ENCODE measurements around the gene PTMA. TPM values are rescaled to one million over a fixed set of nuclear protein-coding genes. Genes with fewer than 3 reads are reported as not detected.
"Not testable (repeated sequence)": the region's sequence is repeated elsewhere in the genome, so short reads cannot be mapped to it uniquely, and the experiment has no call there.

PTMA gene
- total RNA-seq, 1 donor from 2014 or later = 977 TPM

DNA sequence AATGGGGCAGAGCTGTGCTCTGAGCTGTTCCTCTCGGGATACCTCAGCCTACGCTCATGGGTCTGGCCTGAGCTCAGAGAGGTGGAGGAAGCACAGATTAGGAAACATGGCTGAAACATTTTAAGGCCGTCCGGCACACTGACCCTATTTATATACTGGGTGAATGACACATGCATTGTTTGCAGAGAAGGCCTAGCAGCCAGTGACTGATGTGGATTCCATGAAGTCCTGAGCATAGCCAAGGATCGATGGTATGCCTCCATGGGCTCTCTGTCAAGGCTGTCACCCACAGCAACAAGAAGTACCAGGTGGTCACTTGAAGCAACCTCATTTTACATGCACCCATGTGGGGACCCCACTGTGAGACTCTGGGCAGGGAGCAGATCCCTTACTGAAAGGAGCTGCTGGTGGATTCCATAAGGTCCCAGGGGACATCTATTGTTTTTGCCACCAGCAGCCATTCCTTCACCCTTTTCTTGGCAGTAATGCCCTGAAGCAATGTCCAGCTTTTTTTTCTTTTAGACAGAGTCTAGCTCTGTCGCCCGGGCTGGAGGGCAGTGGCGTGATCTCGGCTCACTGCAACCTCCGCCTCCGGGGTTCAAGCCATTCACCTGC is 8.4 kb downstream of the PTMA start:
- no peak for DNase-seq (ENCODE audit: low read depth)

DNA sequence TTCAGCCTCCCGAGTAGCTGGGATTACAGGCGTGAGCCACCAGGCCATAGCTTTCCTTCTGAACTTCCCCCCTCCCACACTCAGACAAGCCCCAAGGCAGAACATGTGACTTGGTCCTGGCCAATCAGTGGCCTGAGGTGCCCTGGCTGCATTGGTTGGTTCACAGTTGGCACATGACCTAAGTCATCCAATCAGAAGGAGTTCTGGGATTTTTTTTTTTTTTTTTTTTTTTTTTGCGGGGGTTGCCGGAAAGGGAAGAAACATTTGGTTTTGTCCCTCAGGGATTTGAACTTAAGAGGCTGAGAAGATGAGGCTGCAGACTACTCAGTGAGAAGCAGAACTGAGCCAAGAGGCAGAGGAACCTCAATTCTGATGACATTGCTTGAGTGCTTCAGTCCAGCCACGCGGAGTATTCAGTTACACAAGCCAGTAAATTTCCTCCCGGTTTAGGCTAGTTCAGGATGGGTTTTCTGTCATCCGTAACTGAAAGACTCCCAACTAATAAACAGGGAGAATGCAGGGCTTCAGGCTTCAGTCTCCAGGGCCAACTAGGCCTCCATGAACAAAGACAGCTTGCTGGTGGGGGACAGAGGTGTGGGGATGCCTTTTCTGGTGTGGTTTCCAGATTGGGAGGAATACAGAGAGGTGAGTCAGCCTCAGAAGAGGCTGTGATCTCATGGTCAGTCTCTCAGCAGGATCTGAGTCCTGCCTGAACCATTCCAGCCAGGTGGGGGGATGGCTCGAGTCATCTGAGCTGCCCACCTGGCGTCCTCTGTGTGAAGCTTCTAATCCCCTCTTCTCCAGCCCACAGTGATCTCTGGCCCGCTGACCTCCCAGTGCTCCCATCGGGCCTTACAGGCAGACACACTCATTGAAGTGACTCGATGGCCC is 9.2 kb downstream of the PTMA start:
- peak; percentile 59 for DNase-seq (ENCODE audit: low read depth)

DNA sequence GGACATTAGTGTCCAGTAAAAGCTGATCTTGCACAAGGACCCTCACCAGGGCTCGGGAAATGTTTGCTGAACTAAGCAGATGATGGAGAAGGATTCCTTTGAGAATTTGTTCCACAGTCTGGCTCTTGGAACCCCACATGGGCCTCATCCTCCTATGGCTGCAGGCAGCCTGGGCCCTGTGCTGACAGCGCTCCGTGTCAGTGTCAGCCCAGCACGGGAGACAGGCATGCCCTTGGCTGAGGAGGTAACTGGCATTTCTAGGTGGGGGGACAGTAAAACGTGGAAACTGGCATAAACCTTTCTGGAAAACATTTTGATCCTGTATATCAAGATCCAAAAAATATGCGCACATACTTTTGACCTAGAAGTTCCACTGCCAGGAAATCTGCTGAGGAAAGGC is 10.5 kb downstream of the PTMA start:
- no peak for DNase-seq (ENCODE audit: low read depth)

DNA sequence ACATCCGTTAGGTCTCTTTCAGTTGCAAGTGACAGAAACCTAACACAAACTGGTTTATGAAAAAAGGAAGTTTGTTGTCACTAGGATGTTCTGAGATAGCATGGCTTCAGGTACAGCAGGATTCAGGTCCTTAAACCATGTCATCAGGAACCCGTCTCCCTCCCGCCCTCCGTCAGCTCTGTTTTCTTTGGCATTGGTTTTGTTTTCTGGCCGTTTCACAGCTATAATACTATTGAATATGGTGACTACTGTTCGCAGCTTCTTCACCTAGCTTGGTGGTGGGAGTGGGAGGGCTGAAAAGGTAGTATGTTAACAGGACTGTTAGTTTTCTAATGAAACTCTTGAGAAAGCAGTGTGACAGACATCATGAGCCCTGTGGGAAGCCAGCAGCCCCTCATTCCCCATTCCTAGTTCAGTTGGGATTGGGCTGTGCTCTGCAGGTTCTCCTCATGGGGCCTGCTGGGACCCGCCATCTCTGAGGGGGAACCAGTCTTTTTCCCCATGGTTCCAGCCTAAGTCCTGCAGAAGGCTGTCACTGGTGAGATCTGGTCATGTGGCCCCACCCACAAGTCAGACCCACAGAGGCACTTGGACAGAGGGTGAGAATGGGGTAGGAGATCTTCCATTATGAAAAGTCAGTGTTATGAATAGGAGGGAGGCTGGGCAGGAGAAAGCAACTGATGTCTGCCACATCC is 12.1 kb downstream of the PTMA start:
- no peak for DNase-seq (ENCODE audit: low read depth)

DNA sequence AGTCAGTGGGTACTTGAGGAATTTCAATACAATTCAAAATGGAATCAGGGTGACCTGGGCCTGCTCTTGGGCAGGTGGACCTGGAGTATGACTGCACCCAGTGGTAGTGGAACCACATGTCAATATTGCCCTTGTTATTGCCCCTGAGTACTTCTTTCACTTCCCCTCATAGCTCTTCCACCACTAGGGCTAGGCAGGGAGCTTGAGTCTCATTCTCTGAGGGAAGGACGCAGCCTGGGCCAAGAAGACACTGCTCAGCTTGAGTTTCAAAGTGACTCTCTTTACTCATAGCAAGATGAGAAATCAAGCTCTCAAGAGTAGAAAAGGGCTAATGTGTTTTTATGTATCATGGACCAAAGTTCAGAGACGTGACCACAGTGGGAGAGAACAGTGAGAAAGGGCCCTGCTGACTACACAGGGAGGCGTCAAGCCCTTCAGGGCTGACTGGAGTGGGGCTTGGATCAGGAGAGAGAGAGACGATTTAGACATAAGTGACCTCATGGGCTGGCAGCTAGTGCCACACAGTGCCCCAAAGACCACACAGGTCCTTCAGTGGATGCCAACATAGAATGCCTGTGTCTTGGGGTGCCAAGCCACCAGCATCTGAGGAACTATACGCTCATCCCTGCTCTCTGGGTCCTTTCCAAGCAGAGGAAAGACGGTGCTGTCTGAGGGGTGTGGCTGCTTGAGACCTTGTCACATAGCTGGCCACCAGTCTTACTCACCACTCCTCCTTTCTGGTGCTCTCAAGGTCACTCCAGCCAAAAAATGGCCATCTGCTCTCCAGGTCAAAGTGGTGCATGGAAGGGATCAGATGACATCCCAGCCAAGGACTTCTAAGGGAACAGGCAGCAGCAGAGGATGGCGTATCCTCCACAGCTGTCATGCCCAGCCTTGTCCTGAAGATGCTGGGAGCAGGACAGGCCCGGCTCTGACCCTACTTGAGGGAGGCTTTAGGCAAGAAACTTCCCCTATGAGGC is 13.0 kb downstream of the PTMA start:
- DNase-seq (ENCODE audit: low read depth) = no peak

DNA sequence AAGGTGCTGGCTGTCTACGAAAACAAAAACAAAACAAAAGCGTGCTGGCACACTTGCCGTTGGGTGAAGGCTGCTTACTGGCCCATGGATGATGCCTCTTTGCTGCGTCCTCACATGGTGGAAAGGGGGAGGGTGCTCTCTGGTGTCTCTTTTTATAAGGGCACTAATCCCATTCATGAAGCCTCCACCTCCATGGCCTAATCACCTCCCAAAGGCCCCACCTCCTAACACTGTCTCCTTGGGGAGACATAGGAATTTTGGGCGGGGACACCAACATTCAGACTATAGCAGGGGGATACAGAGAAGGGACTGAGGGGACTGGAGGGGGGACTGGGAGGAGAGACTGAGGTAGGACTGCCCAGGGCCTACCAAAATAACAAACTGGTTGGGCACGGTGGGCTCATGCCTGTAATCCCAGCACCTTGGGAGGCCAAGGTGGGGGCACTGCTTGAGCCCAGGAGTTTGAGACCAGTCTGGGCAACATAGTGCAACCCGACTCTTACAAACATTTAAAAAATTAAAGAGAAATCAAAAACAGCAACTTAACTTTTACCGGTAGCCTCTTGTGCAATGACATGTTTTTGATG is 14.5 kb downstream of the PTMA start:
- no peak for DNase-seq (ENCODE audit: low read depth)

DNA sequence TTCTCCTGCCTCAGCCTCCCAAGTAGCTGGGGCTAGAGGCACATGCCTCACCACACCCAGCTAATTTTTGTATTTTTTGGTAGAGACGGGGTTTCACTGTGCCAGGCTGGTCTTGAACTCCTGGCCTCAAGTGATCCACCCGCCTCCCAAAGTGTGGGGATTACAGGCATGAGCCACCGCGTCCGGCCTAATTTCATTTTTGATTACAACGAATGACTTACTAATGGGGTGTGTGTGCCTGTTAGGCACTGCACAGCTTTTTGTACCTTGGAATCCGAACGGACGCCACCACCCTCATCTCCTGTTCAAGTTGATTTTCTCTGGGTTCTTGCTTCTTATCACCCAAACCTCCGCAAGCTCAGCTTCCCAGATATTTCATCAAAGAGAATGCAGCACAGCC is 17.2 kb downstream of the PTMA start:
- DNase-seq (ENCODE audit: low read depth) = no peak

DNA sequence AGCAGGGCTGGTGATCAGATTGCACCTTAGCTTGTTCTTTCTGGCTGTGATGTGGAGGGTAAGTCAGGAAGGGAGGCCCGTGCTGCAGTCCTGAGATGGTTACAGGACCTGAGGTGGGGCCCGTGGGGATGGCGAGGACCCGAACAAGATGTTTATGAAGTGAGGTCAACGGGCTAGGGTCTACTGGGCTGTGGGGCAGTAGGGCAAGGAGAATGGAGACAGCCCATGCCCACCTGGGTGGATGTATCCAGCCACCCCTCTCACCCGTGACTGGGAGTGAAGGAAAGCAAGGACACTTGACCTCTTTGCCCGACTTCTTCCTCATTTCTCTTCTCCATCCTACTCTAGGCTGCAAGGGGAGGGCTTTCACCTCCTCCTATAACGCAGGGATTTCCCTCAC is 18.0 kb downstream of the PTMA start:
- no peak for DNase-seq (ENCODE audit: low read depth)

DNA sequence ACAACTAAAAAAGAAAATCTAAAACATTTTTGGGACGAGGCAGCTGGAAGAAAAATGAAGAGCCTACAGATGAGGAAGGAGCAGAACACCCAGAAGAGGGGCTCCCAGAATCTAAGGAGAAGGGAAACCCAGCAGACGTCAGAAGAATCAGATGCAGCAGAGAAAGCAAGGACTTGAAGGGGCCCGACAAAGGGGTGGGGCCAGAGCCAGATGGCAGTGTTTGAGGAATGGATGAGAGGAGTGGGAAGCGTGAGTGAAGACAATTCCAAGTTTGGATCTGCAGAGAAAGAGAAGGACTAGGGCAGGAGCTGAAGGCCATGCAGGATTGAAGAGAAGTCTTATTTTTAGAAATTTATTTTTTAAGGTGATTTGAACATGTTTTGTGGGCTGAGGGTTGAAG is 19.3 kb downstream of the PTMA start:
- no peak for DNase-seq (ENCODE audit: low read depth)

DNA sequence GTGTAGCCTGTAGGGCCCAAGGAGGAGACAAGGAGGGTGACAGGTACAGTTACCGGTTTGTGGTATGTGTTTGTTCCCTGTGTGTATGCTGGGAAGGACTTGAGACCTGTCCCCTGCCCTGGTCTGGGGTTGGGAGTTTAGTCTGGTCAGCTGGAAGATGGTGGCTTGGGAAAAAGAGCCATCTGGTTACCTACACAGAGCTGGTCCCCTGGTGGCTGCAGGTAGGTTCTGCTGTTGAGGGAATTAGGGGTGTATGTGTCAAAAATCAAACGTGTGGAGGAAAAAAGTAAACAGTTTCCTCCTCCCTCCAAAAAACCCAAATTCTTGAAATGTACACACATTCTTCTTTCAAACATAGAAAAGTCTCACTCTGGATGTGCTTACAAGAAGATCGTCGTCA is 24.3 kb downstream of the PTMA start:
- DNase-seq (ENCODE audit: low read depth) = no peak

DNA sequence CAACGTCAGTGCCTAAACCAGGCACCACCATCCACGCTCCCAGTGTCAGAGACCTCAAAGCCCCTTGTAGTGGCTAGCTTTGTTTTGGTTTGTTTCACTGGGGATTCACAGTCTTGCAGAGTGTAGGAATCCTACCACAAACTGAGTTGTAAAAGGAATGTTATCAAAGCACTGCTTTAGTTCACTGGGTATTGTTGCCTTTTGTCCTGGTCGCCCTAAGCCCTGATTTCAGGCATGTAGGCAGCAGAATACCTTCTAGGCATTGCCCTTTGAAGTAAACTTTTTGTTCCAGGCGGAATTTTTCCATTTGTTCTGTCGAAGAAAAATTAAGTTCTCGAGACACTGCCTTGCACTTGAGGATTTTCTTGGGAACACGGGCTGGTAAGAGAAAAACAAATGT is 29.4 kb downstream of the PTMA start:
- DNase-seq (ENCODE audit: low read depth) = no peak

DNA sequence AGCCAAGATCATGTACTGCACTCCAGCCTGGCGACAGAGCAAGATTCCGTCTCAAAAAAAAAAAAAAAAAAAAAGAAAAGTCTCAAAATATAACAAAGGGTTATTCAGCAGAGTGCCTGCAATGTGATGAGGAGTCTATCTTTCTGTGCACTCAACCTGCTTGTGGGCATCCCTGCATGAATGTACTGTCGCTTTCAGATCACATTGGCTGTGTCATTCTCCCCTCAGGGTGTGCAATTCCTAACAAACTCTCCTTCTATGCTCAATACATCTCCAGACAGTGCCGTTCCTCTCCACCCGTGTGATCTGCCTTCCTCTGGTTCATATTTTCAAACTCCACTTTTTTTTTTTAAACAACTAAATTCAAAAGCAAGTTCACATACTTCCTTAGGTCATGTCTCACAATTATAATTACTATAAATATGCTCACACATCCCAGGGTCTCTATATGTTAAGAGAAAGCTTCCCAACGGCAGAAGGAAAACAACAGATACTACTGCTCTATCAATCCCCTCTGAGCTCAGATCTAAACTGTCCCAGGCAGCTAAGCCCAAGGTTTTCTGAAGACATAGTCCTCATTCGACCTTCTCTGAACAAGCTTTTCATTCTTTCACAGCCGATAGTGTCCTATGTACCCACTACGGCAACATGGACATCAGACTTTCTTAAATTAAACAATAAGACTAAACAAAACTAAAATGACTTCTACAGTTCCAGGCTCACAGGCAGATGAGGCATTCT is 35.2 kb downstream of the PTMA start:
- no peak for DNase-seq (ENCODE audit: low read depth)

DNA sequence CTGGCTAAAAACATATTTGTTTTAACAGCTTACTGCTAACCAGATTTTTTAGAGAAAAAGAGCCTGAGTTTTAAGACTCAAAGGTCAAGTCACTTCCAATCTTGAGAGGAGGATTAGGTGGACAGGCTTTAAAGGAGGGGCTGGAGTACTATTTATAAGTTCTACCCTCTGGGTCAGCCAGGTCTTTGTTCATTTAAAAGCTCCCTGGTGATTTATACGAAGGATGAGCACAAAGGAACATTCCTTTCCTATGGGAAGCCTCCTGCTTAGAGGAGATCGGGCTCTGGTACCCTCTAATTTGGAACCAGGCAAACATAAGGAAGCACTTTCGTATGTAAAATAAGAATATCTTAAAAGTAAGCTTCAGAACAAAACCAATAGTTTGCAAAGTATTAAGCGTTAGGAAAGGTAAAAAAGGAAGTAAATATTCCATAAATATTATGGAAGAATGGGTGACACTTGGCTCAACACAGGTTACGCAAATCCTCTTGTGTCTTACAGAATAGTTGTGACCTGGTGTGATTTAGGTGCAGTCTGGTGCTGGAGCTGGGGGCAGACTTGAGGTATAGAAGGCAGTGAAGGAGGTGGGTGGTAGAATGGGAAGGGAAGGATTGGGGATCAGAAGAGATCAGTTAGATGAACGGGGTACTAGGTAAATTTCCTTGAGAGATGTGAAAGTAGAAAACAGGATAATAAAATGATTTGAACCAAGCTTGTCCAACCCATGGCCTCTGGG is 37.1 kb downstream of the PTMA start:
- DNase-seq (ENCODE audit: low read depth) = no peak

DNA sequence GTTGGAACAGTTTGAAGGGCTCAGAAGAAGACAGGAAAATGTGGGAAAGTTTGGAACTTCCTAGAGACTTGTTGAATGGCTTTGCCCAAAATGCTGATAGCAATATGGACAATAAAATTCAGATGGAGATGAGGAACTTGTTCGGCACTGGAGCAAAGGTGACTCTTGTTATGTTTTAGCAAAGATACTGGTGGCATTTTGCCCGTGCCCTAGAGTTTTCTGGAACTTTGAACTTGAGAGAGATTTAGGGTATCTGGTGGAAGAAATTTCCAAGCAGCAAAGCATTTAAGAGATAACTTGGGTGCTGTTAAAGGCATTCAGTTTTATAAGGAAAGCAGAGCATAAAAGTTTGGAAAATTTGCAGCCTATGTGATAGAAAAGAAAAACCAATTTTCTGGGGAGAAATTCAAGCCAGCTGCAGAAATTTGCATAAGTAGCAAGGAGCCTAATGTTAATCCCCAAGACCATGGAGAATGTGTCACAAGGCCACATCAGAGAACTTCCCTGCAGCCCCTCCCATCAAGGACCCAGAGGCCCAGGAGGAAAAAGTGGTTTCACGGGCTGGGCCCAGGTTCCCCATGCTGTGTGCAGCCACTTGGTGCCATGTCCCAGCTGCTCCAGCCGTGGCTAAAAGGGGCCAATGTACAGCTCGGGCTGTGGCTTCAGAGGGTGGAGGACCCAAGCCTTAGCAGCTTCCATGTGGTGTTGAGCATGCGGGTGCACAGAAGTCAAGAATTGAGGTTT is 40.0 kb downstream of the PTMA start:
- DNase-seq (ENCODE audit: low read depth) = not testable (repeated sequence)

DNA sequence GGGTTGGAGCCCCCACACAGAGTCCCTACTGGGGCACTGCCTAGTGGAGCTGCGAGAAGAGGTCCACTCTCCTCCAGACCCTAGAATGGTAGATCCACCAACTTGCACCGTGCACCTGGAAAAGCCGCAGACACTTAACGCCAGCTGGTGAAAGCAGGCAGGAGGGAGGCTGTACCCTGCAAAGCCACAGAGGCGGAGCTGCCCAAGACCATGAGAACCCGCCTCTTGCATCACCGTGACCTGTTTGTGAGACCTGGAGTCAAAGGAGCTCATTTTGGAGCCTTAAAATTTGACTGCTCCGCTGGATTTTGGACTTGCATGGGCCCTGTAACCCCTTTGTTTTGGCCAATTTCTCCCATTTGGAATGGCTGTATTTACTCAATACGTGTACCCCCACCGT is 40.7 kb downstream of the PTMA start:
- DNase-seq (ENCODE audit: low read depth) = not testable (repeated sequence)

DNA sequence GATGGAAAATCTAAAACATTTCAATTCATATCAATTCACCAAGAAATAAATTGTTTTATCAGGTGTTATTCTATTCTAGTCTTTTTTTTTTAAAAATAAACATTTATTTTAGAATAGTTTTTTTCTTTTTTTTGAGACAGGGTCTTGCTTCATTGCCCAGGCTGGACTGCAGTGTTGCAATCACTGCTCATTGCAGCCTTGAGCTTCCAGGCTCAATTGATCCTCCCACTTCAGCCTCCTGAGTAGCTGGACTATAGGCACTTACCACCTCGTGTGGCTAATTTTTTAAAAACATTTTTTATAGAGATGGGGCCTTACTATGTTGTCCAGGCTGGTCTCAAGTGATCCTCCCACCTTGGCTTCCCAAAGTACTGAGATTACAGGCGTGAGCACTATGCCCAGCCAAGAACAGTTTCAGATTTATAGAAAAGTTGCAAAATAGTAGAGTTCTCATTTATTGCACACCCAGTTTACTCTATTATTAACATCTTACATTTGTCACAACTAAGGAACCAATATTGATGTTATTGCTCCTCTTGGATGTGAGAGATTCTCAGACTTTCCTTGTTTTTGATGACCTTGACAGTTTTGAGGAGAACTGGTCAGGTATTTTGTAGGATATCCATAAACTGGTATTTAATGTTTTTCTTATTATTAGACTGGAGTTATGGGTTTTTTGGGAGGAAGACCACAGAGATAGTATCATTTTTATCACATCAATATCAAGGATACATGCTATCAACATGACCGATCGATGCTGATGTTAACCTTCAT is 42.9 kb downstream of the PTMA start:
- no peak for DNase-seq (ENCODE audit: low read depth)

DNA sequence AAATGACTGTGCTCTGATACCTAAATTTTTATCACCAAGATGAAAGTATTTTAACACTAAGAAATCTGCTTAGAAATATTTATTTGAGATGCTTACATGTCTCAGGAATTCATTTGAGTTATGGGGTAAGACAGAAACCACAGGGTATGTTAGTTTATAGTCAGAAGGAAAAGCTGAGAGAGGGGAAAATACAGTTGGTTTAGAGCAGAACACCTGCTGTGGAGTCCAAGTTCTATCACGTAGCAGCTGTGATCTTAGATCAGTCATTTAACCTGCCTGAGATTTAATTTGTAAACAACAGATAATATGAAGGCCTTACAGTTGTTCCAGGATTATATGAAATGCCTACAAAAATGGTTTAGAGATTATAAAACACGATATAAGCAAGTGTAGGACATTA is 43.7 kb downstream of the PTMA start:
- DNase-seq (ENCODE audit: low read depth) = no peak

DNA sequence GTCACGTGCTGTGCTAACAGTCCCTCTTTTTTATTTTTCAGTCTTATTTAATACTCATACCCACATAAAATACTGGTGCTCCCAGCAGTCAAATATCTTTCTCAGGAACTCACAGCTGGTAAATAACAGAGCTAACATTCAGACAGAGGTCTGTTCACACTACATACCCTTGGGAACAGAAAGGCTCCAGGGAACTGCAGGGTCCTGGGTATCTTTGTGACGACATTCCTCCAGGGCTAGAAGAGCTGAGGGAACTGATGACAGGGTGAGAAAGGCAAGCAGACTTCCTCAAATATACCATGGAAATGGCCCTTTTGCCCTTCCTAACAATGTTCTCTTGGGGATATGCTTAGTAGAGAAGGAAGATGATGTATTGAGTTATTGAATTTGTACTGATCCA is 53.4 kb downstream of the PTMA start:
- no peak for DNase-seq (ENCODE audit: low read depth)
